ENCODE results near the gene ASB10.

GRCh38 chr7:151186640-151187408, at the start of gene ASB10:
- TF ChIP-seq ZNF274 (IDR thresholded peaks at IDR 0.05; ENCODE audit: low read depth, low read length) (no peak), YY1 (IDR thresholded peaks at IDR 0.05; ENCODE audit: insufficient read depth, insufficient read length) (no peak)

All from NT2/D1 (cell line).